Measurements from ENCODE around the gene TSPEAR.

DNA sequence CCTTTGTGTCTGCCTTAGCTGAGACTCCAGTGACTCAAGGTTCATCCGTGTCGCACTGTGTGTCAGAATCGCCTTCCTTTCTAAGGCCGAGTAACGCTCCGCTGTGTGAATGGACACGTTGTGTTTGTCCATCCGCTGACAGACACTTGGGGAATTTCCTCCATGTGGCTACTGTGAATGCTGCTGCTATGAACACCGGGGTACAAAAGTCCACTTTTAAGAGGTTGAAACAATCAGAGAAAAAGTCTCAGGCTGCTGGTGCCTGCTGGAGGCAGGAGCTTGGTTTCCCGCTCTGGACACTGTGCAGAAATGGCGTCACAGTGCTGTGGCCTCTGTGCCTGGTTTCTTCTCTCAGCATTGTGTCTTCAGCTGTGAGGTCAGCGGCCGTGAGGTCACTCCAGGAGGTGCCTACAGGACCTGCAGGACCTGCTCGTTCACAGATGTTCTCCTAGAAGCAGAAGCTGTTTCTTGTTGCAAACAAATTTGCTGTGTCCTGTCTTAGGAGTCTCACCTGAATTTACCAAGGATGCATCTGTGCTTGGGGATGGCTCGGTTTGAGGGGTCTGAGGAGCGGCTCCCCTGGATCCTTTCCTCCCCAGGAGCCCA lies 205.6 kb downstream of the TSPEAR start:
- TF ChIP-seq, protein P1, sequence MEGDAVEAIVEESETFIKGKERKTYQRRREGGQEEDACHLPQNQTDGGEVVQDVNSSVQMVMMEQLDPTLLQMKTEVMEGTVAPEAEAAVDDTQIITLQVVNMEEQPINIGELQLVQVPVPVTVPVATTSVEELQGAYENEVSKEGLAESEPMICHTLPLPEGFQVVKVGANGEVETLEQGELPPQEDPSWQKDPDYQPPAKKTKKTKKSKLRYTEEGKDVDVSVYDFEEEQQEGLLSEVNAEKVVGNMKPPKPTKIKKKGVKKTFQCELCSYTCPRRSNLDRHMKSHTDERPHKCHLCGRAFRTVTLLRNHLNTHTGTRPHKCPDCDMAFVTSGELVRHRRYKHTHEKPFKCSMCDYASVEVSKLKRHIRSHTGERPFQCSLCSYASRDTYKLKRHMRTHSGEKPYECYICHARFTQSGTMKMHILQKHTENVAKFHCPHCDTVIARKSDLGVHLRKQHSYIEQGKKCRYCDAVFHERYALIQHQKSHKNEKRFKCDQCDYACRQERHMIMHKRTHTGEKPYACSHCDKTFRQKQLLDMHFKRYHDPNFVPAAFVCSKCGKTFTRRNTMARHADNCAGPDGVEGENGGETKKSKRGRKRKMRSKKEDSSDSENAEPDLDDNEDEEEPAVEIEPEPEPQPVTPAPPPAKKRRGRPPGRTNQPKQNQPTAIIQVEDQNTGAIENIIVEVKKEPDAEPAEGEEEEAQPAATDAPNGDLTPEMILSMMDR (IDR thresholded peaks at IDR 0.05), result no peak
- TF ChIP-seq POLR2A (IDR thresholded peaks at IDR 0.05), result no peak

All from testis (tissue), 2 donors.